GM21390 (cell line): ENCODE measurements around the gene CDK6.

Experiments
- ATAC-seq: cut with Tn5 transposase; IDR thresholded peaks from one replicate; pipeline ENCODE4 v1.9.1; 2021; ENCODE audit not compliant: unreplicated experiment

CDK6 gene

GRCh38 chr7:92830027-92830426, 6.3 kb downstream of the CDK6 start:
- no peak for ATAC-seq

- ATAC-seq: no peak
Measured at GRCh38 chr7:92827464-92828120, 8.8 kb downstream of the CDK6 start.

- no peak for ATAC-seq
Measured at GRCh38 chr7:92826258-92826938, 10.0 kb downstream of the CDK6 start.

GRCh38 chr7:92824901-92825480, 11.4 kb downstream of the CDK6 start:
- no peak for ATAC-seq

GRCh38 chr7:92824450-92824849, 11.9 kb downstream of the CDK6 start:
- ATAC-seq: no peak

- ATAC-seq: no peak
Measured at GRCh38 chr7:92823042-92823441, 13.3 kb downstream of the CDK6 start.

GRCh38 chr7:92820191-92820590, 16.2 kb downstream of the CDK6 start:
- no peak for ATAC-seq

GRCh38 chr7:92817398-92817797, 19.0 kb downstream of the CDK6 start:
- no peak for ATAC-seq

GRCh38 chr7:92815412-92815811, 21.0 kb downstream of the CDK6 start:
- ATAC-seq: peak; percentile 45

- peak; percentile 56 for ATAC-seq
Measured at GRCh38 chr7:92813390-92814024, 22.9 kb downstream of the CDK6 start.

- ATAC-seq: no peak
Measured at GRCh38 chr7:92811158-92811557, 25.2 kb downstream of the CDK6 start.

GRCh38 chr7:92809760-92810573, 26.4 kb downstream of the CDK6 start:
- ATAC-seq: peak; percentile 77

- peak; percentile 19 for ATAC-seq
Measured at GRCh38 chr7:92809397-92809759, 27.0 kb downstream of the CDK6 start.

GRCh38 chr7:92808635-92809034, 27.7 kb downstream of the CDK6 start:
- no peak for ATAC-seq

GRCh38 chr7:92808006-92808405, 28.4 kb downstream of the CDK6 start:
- ATAC-seq: no peak

GRCh38 chr7:92806496-92806895, 29.9 kb downstream of the CDK6 start:
- no peak for ATAC-seq

- no peak for ATAC-seq
Measured at GRCh38 chr7:92802406-92802805, 34.0 kb downstream of the CDK6 start.

- peak; percentile 46 for ATAC-seq
Measured at GRCh38 chr7:92799446-92800211, 36.7 kb downstream of the CDK6 start.

- ATAC-seq: no peak
Measured at GRCh38 chr7:92798517-92799249, 37.7 kb downstream of the CDK6 start.

GRCh38 chr7:92797693-92798092, 38.7 kb downstream of the CDK6 start:
- ATAC-seq: no peak
